DND-41 (cell line): ENCODE results near the gene NMRK2.

Source experiments
- EZH2 ChIP-seq: IDR thresholded peaks from 3 replicates; pipeline ENCODE4 v1.6.1; 2012; ENCODE audit warnings: borderline replicate concordance, low read depth, mild to moderate bottlenecking, moderate library complexity, low read length, inconsistent platforms; ENCODE audit not compliant: severe bottlenecking
- TF ChIP-seq, protein P1 (sequence below): IDR thresholded peaks from 2 replicates; pipeline ENCODE4 v1.5.1; 2012; ENCODE audit warnings: borderline replicate concordance, low read length, moderate library complexity, mild to moderate bottlenecking; ENCODE audit not compliant: poor library complexity, severe bottlenecking; ENCODE audit errors: extremely low read depth

- TF ChIP-seq, protein P1, sequence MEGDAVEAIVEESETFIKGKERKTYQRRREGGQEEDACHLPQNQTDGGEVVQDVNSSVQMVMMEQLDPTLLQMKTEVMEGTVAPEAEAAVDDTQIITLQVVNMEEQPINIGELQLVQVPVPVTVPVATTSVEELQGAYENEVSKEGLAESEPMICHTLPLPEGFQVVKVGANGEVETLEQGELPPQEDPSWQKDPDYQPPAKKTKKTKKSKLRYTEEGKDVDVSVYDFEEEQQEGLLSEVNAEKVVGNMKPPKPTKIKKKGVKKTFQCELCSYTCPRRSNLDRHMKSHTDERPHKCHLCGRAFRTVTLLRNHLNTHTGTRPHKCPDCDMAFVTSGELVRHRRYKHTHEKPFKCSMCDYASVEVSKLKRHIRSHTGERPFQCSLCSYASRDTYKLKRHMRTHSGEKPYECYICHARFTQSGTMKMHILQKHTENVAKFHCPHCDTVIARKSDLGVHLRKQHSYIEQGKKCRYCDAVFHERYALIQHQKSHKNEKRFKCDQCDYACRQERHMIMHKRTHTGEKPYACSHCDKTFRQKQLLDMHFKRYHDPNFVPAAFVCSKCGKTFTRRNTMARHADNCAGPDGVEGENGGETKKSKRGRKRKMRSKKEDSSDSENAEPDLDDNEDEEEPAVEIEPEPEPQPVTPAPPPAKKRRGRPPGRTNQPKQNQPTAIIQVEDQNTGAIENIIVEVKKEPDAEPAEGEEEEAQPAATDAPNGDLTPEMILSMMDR: no peak
- no peak for TF ChIP-seq EZH2
These were observed 50.7 kb downstream of the NMRK2 start for GRCh38 chr19:3983542-3983914.
